Measurements from ENCODE around the gene JTB.
"Not testable (repeated sequence)": the region's sequence is repeated elsewhere in the genome, so short reads cannot be mapped to it uniquely, and the experiment has no call there.

JTB gene

DNA sequence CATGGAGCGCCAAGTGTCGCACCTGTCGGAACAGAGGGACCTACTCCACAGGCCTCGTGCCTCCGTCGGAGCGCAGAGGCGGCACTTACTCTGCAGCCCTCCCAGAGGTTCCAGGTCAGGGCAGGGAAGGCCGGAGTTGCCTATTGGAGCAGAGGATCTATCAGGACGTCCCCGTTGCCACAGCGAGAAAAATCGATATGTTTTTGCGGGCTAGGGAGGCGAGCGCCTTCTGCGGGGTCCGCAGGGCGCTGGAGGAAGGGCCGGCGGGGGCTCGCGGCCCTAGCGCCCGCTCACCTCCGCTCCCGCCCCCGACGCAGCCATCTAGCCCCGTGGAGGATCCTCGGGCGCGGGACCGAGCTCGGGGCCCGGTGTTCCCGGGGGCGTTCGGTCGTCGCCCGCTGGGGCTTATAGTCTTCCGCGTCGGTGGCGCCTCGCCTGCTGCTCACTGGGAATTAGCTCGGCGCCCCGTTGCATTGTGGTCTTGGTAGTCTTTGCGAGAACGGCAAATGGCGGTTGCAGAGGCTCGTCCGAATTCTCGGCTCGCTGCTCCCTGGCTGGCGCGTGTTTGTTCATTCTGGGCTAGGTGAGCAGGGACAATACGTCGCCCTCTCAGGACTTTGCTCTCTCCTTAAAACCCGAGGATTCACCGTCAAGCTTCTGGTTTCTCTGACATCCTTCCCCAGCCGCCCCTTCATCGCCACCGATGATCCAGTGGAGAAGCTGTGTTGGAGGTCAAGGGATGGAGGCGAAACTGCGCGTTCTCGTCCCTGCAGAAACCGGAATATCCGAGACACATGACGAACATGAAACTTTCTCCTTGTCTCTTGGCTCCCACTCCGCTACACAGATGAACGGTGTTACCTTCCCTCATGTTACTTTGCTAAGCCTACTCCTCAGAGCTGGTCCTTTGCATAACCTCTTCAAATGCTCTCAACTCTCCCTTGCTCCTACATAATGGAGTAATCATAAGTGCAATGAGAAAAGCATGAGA is at the start of gene JTB:
Gene JTB (minus strand): TSS at position 425 of the 991 bp plus-strand sequence. CDS start 422 bp downstream, at position 3.
- peak; percentile 78 for DNase-seq

DNA sequence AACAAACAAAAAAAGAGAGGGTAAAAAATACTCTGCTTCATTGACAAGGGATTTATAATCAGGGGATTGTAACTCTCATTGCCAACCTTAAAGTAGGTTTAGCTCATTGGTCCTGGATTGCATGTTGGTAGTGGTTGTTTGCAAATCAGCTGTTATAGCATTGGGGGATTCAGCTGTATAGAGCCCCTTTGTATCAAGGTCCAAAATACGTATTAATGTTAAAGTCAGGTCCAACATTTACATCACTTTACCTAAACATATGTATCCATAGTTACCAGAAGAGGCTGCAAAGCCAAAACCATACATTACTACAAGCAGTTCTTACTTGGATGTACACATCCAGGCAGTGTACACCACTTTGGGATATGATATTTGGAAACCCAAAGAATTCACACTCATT is 42.5 kb upstream of the JTB start:
- no peak for DNase-seq

DNA sequence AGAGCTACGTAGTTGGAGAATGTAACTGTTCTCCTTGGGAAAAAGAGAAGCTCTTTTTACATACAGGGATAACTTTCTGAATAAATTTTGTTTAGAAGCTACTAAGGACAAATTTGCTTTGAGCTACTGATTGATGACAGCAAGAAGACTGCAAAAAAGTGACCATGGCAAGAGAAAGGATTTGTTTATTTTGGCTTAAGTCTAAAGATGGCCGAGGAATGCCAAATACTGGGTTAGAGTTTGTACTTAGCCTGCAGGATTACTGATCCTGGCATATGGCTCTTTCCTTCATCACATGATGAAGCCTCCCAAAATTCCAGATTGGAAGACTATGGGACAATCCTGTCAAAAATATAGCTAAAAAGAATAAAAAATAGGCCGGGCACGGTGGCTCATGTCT is 41.8 kb upstream of the JTB start:
- no peak for DNase-seq

DNA sequence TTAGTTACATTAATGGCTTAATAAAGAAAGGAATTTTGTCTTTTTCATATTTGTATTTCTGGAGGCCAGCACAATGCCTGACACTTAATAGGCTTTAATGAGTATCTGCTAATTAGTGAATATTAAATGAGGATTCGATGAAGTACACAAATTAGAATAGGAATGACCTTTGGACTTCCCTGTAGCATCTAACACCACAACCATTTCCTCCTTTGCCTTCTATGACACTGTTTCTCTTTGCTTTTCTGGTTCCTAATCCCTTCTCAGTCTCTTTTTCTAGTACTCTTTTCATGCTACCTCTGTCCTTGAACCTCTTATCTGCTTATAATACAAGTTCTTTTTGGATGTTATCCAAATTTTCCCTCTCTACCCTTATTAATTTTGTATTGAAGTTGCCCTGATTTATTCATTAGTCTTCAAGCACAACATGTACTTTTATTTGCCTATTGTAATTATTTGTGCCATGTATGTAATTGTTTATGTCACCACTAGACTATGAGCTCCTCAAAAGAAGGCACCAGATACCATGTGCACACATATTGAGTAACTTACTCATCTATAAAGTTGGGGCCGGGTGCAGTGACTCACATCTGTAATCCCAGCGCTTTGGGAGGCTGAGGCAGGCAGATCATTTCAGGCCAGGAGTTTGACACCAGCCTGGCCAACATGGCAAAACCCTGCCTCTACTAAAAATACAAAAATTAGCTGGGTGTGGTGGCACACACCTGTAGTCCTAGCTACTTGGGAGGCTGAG is 36.9 kb upstream of the JTB start:
- no peak for DNase-seq

DNA sequence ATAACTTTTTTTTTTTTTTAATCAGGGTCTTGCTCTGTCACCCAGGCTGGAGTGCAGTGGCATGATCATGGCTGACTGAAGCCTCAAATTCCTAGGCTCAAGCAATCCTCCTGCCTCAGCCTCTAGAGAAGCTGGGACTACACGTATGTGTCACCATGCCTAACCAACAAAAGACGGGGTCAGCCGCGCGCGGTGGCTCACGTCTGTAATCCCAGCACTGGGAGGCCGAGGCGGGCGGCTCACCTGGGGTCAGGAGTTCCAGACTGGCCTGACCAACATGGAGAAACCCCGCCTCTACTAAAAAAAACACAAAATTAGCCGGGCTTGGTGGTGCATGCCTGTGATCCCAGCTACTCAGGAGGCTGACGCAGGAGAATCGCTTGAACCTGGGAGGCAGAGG is 35.1 kb upstream of the JTB start:
- DNase-seq = not testable (repeated sequence)

DNA sequence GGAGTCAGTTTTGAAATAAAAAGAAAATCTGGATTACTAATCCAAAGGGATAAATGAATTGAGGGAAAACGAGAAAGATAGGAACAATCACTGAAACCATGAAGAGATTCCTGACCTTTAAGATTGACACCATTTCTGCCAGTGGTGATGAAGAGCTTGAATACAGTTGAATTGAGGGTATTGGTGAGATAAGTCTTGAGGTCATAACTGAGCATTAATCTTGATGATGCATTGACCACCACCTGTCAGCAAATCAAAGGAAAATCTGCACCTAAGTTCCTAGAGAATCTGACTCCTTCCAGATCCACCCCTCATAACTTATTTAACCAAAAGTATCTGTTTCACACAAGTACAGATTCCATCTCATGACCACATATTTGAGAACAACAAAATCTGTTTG is 34.7 kb upstream of the JTB start:
- no peak for DNase-seq

DNA sequence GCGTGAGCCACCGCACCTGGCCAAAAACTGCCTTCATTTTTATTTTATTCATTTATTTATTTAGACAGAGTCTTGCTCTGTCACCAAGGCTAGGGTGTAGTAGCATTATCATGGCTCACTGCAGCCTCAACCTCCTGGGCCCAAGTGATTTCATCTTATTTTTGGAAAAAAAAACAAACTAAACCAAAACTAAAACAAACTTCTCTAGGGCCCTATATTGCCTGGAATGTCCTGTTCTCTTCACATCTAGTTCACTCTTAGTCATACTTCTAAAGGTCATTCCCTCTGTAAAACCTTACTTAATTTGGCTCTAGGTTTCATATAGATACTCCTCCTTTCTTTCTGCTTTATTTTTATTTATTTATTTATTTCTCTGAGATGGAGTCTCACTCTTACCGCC is 28.7 kb upstream of the JTB start:
- DNase-seq = no peak

DNA sequence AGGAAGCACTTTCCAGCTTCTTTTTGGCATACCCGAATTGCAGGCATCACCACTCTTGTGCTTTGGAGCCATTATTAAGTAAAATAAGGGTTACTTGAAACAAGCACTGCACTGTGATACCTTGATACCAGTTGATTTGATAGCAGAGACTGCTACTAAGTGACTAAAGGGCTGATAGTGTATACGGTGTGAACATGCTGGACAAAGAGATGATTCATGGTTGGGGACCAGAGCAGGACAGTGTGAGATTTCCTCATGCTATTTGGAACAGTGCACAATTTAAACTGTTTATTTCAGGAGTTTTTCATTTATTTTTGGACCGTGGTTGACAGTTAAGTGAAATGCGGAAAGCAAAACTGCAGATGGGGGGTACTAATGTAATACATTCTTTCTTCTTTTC is 22.9 kb upstream of the JTB start:
- no peak for DNase-seq

DNA sequence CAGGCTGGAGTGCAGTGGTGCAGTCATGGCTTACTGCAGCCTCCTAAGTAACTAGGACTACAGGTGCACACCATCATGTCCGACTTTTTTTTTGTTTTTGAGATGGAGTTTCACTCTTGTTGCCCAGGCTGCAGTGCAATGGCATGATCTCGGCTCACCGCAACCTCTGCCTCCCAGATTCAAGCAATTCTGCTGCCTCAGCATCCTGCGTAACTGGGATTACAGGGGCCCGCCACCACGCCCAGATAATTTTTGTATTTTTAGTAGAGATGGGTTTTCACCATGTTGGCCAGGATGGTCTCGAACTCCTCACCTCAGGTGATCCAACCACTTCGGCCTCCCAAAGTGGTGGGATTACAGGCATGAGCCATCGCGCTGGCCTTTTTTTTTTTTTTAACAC is 19.4 kb upstream of the JTB start:
- DNase-seq = not testable (repeated sequence)

DNA sequence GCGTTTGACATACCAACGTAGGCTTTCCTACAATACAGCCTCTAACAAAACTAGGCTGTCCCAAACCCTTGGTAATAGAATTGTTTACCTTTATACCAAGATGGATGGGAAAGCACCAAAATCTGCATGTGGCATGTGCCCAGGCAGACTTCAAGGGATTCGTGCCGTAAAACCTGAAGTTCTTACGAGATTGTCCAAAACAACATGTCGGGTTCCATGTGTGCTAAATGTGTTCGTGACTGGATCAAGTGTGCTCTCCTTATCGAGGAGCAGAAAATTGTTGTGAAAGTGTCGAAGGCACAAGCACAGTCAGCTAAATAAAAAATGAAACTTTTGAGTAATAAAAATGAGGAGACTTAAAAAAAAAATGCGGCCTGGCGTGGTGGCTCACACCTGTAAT is 18.2 kb upstream of the JTB start:
- DNase-seq = no peak

DNA sequence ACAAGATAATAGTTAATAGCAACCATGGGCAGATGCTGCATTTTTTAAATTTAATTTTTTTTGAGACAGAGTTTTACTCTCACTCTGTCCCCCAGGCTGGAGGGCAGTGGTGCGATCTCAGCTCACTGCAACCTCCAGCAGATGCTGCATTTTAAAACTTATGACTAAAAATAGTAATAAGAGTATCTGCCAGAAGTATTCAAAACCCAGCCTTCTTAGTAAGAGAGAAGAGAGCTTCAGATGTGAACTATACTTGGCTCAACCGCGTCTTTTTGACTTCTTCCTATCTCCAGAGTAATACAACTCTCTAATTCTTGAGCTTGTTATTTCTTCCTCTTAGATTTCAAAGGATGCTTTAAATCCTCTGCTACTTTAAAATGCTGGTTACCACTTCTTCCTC is 17.7 kb upstream of the JTB start:
- no peak for DNase-seq

DNA sequence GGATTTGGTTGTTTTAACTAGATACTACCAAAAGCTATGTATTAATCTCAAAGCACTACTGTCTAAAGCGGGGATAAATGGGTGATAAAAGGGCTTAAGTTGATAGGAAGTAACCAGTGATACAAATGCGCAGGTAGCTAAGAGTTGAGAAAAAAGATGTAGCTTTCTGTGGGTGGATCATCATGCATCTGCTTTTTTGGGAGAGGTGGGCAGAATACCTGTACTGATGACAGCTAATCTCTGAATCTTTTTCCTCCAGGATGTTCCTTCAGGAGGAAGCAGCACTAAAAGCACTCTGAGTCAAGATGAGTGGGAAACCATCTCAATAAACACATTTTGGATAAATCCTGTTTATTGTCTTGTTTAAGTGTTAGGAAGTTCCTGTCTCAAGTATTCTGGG is 14.3 kb upstream of the JTB start:
- DNase-seq = no peak

DNA sequence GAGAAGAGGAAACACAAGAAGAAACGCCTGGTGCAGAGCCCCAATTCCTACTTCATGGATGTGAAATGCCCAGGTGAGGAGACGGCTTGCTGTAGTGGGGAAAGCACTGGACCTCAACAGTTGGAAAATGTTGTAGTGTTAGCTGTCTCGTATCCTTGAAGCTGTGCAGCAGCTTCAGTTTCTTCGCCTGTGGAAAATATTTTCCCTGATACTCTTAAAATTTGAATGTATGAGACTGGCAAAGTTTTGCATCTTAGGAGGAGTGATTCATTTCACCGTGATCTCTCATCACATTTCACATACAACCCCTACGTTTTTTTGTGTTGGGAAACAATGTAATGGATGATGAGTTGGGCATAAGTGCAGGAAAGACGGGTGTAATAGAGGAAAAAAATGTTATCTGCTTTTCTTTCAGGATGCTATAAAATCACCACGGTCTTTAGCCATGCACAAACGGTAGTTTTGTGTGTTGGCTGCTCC is 13.7 kb upstream of the JTB start:
- DNase-seq = no peak

DNA sequence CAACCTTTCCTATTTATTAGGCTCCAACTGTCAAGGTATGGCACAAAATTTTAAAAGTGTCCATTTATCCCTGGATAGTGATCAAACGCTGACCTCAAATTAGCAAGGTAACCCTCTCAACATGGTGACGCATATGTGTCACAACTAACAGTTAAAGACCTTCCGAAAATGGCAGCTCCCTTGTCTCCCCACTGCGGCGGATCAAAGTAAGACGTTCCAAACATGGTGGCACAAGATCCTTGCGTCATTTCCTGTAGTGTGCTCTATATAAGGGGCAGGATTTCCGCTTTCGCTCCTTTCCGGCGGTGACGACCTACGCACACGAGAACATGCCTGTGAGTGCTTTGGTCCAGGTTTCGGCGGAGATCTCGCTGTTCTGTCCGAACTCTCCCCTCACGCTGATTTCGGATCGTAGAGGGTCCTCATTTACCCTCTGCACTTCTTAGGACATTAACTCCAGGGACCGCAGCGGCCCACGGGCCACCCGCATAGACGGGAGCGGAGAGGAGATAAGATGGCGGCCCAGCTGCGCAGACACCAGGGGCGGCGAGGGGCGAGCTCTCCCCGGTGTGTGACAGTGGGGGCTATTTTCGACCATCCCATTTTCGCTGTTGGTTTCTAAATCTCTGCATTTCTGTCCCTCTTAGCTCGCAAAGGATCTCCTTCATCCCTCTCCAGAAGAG is 13.1 kb upstream of the JTB start, which contains the start of gene RPS27:
Gene RPS27 (plus strand): TSS at position 295 of the 683 bp plus-strand sequence. CDS start 35 bp downstream, at position 330.
- peak; percentile 85 for DNase-seq

DNA sequence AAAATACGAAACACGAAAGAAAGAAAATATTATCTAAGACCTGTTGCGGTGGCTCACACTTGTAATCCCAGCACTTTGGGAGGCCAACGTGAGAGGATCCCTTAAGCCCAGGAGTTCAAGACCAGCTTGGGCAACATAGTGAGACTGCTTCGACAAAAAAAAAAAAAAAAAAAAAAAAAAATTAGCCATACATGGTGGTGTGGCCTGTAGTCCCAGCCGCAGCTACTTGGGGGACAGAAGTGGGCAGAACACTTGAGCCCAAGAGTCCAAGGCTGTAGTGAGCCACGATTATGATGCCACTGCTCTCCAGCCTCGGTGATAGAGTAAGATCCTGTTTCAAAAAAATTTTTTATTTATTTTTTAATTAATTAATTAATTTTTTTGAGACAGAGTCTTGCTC is 10.1 kb upstream of the JTB start:
- DNase-seq = no peak

DNA sequence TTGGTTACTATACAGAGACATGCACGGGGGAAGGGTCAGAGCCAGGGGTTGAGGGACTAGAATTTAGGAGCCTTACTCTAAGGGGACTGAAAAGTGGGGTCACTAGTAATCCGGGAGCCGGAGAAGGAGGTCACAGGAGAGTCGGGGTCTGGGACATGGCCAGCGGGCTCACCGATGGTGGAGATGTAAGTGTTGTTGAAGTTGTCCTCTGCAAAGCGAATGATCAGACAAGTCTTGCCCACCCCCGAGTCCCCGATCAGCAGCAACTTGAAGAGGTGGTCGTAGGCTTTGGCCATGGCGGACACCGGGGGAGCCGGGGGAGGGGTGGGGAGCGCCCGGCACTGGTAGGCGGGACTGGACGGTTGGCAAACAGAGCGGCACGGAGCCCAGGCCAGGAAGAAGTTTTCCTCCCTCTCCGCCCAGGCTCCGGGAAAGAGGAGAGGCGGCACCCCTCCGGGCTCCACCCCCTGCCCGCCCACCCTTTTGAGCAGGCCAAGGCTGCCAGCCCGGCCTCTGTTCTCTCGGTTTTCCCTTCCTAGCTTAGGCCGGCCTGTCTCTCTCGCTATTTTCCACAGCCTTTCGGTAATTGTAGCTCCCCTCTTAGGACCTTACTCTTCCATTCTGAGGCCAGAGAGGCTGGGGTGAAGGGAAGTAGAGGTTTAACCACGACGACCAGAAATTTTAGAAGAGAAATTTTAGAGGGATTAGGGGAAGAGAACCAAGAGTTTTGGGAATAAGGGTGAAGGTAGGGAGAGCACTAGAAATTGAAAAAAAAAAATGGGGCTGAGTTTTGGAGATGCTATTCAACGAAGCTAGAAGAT is 8.7 kb upstream of the JTB start, which contains the start of gene RAB13:
Gene RAB13 (minus strand): TSS at position 399 of the 821 bp plus-strand sequence. CDS start 103 bp downstream, at position 296.
- no peak for DNase-seq

DNA sequence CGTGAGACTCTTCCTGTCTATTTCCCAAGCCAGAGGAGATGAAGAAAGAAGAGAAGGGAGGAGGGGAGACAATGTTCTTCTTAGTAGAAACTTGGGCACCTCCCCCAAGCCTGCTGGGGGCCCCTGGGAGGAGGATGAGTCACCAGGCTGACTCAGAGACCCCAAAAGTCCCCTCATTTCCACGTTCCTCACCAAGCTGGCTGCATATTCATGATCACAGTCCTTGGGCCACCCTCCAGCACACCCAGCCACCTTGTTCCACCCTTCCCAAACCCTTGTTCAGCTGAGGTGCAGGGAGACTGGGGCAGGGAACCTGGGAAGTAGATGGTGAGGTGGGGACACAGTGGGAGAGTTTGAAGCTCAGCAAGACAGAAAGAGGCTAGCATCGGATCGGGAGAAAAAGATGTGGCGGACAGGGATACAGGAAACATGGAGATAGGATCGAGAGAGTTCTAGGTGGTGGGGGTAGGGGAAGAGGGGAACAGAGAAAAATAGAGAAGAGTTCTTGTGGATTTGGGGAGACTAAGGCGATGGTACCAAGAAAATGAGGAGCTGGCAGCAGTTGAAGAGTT is 8.0 kb upstream of the JTB start:
- DNase-seq = no peak

DNA sequence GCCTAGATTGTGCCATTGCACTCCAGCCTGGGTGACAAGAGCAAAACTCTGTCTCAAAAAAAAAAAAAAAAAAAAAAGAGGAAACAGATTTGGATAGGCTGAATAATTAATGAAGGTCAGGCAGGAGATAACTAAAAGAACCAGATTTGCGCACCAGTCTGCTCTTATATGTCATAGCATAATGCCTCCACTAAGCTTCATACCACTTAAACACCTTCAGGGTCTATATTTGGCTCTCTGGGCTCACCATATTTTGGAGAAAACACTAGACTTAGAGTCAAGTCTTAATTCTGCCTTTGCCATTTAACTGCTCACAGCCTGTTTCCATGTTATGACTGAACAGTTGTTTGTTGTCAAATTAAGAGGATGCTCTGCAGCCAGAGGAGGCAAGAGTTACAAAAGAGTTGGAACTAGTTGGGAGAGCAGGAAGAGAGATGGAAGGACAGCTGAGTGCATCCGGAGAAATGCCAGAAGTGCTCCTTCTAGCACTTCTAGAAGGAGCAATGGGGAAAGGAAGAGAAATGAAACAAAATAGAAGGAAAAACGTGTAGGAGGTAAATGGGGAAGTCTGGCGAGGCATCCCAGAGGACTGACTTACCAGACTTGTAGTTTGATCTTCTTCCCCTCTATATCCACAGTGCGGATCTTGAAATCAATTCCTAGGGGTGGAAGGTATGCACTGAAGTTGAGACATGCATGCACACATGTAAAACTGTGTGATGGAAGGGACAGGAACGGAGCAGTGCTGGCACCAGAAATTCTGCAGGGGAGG is 6.8 kb upstream of the JTB start:
- DNase-seq = no peak

DNA sequence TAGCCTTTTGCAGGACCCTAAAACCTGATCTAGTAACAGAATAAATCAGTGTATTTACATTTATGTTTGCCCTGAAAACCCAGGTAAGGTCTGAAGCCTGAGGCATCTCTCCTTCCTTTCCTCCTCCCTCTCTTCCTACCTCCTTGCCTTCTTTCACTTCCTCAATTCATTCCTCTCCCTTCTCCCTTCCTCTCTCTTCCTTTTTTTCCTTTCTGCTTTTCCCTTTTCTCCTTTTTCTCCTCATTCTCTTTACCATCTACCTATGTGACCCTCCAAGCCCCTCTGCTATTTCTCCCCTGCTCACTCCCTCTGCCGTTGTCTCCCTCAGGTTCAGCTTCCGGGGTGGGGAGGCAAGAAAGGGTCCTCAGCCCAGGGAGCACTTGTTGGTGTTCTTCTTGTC is 4.3 kb upstream of the JTB start:
- DNase-seq = not testable (repeated sequence)

DNA sequence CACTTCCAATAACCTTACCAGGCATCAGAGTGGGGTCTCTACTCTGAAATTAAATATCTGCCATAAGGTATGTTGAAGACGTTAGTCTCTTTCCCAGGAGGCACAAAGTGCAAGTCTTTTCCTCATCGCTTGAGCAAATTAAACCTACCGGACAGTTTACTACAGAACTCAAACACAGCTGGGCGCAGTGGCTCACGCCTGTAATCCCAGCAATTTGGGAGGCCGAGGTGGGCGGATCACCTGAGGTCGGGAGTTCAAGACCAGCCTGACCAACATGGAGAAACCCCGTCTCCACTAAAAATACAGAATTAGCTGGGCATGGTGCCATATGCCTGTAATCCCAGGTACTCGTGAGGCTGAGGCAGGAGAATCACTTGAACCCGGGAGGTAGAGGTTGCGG is 1.6 kb upstream of the JTB start:
- DNase-seq = not testable (repeated sequence)

All from activated gamma-delta T cell treated with Interleukin-2 at 50 U/mL for 16 hours (primary cell).